Measurements from ENCODE around the gene PCGF6.

The PCGF6 gene

GRCh38 chr10:103256613-103257012 lies 94.3 kb downstream of the PCGF6 start:
- no peak for DNase-seq (ENCODE audit: low read depth)

- DNase-seq (ENCODE audit: low read depth): no peak
These were observed 96.2 kb downstream of the PCGF6 start for GRCh38 chr10:103254538-103255325.

- no peak for DNase-seq (ENCODE audit: low read depth)
These were observed 96.8 kb downstream of the PCGF6 start for GRCh38 chr10:103254113-103254512.
